Sigmoid colon (tissue), 7 donors: ENCODE measurements around the gene SLC35E1. TPM values are rescaled to one million over a fixed set of nuclear protein-coding genes. Genes with fewer than 3 reads are reported as not detected.

Source experiments
- DNase-seq: peaks from one replicate; pipeline ENCODE4 v3.0.0-alpha.2; 2019
- H3K27ac ChIP-seq, 4 donors: fragments of 200-600 bp; sonication (generic); one replicate each; pipeline ENCODE4 v1.5.1; 2016 to 2019; ENCODE audit warnings: mild to moderate bottlenecking in 1 of 4
- H3K27me3 ChIP-seq, 3 donors: fragments of 200-600 bp; sonication (generic); one replicate each; pipeline ENCODE4 v1.5.1; 2019; ENCODE audit warnings: mild to moderate bottlenecking in 1 of 3
- H3K36me3 ChIP-seq, 4 donors: fragments of 200-600 bp; sonication (generic); one replicate each; pipeline ENCODE4 v1.5.1; 2016 to 2019
- H3K4me1 ChIP-seq, 4 donors: fragments of 200-600 bp; sonication (generic); one replicate each; pipeline ENCODE4 v1.5.1; 2017 to 2019
- H3K4me3 ChIP-seq, 4 donors: fragments of 200-600 bp; sonication (generic); one replicate each; pipeline ENCODE4 v1.5.1; 2017 to 2019; ENCODE audit warnings: mild to moderate bottlenecking in 2 of 4, moderate library complexity in 1 of 4
- H3K9me3 ChIP-seq, 4 donors: fragments of 200-600 bp in 3 of 4; sonication (generic) in 3 of 4; one replicate each; pipeline versions ENCODE4 v1.5.1 to v1.6.1; 2013 to 2019
- EP300 ChIP-seq, 4 donors: sonication (generic); formaldehyde crosslinking; IDR thresholded peaks; one replicate each; pipeline ENCODE4 v1.6.1; 2017; ENCODE audit warnings: antibody characterized with exemption in 4 of 4
- POLR2A ChIP-seq, 2 donors: fragments of 450-650 bp; IDR thresholded peaks; one replicate each; pipeline ENCODE4 v1.6.1; 2016; ENCODE audit warnings: antibody characterized with exemption in 2 of 2, mild to moderate bottlenecking in 2 of 2, moderate library complexity in 2 of 2
- POLR2AphosphoS5 ChIP-seq, 4 donors: sonication (generic); formaldehyde crosslinking; IDR thresholded peaks; one replicate each; pipeline ENCODE4 v1.6.1; 2017; ENCODE audit warnings: antibody characterized with exemption in 4 of 4
- WGBS, 2 donors: extraction: QIAGEN DNeasy Blood & Tissue Kit; methylation state at CpG; one replicate each; pipeline ENCODE4 v1.1.7; 2013; 5-methylcytosine and 5-hydroxymethylcytosine counted together
- intact Hi-C: fragments of 100-400 bp; cut with DNase I; formaldehyde crosslinking; loops from one replicate; pipeline ENCODE4 v1.15.1; 2023
- polyA plus RNA-seq, 3 donors: library from polyadenylated mRNA; stranded (reverse); fragments of 200-250 nt; gene quantifications; one replicate each; pipeline ENCODE4 v1.2.3, GENCODE V29; 2013
- total RNA-seq, 4 donors: library from RNA; depleted of rRNA; stranded (reverse); fragments of >200 nt; gene quantifications; one replicate each; pipeline ENCODE4 v1.1.0, GENCODE V29; 2016
- TF ChIP-seq, protein P1 (sequence below), 4 experiments: fragments of 450-650 bp in 3 of 4; fragments of 200-600 bp in 1 of 4; IDR thresholded peaks; one replicate each; pipeline ENCODE4 v1.5.1; 2016 to 2019; ENCODE audit warnings: antibody characterized with exemption in 4 of 4, mild to moderate bottlenecking in 3 of 4, moderate library complexity in 2 of 4
- donor health status: healthy with polysubstance abuse.
- donor health status: Bipolar disorder and iron deficiency.
- donor health status: healthy.

Gene SLC35E1
- total and polyA plus RNA-seq, 7 donors = 9.7 to 27.4 (median 22.4) TPM

DNA sequence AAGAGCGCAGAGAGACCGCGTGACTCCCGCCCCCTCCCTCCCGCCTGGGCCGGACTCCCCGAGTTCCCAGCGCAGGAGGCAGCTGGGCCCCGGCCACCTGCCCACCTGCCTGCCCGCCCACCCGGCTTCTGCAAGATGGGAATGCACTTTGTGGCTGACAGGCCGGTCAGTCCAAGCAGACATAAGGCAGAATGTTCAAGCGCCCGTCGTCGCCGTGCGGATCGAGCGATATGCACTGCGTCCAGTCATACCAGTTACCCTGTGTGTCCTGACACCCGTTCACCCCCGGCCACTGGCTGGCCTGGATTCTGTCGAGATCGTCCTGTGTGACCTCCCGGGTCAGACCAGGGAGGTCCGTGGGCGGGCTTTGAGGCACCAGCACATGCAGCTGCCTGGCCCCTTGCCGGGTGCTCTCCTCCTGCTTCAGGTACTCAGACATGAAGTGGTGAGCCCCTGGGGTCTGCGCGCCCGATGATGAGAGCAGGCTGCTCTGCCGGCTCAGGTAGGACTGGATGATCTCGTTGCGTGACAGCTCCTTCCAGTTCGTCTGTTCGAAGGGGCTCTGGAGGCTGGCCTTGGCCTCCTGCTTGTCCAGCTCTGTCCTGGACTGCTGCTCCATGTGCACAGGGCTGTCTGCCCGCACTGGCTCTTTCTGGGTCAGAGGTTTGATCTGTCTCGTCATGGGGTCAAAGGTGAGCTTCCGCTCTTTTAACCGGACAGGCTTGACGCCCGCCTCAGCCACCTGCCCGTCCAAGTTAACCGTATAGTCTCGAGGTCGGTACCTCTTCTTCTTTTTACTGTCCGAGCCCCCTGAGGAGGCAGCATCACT lies 3.9 kb upstream of the SLC35E1 start:
- peaks cover 0 to 30% (median 27%) of the 10 kb centered on the region in 4 donors for H3K4me1 ChIP-seq
- TF ChIP-seq, protein P1, sequence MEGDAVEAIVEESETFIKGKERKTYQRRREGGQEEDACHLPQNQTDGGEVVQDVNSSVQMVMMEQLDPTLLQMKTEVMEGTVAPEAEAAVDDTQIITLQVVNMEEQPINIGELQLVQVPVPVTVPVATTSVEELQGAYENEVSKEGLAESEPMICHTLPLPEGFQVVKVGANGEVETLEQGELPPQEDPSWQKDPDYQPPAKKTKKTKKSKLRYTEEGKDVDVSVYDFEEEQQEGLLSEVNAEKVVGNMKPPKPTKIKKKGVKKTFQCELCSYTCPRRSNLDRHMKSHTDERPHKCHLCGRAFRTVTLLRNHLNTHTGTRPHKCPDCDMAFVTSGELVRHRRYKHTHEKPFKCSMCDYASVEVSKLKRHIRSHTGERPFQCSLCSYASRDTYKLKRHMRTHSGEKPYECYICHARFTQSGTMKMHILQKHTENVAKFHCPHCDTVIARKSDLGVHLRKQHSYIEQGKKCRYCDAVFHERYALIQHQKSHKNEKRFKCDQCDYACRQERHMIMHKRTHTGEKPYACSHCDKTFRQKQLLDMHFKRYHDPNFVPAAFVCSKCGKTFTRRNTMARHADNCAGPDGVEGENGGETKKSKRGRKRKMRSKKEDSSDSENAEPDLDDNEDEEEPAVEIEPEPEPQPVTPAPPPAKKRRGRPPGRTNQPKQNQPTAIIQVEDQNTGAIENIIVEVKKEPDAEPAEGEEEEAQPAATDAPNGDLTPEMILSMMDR (IDR thresholded peaks at IDR 0.05) = no peak
- TF ChIP-seq POLR2A (IDR thresholded peaks at IDR 0.05) = no peak
- no peak for TF ChIP-seq EP300 (IDR thresholded peaks at IDR 0.05)
- TF ChIP-seq POLR2AphosphoS5 (IDR thresholded peaks at IDR 0.05) = no peak
- H3K36me3 ChIP-seq = peaks cover 9 to 52% (median 24%) of the 10 kb centered on the region in 4 donors
- DNase-seq = no peak
- WGBS, 2 donors = 90 to 91% methylated on average over 48 of the region's 48 CpGs
- no peak overlapping the region for H3K4me3 ChIP-seq
- no peak overlapping the region for H3K27ac ChIP-seq
- intact Hi-C loops = no loop called here
- H3K9me3 ChIP-seq = no peaks in the 10 kb centered on the region
- no peaks in the 10 kb centered on the region for H3K27me3 ChIP-seq

GRCh38 chr19:16575282-16575681 lies 3.1 kb upstream of the SLC35E1 start:
- intact Hi-C loops = no loop called here
- H3K4me1 ChIP-seq = peaks cover 0 to 38% (median 34%) of the 10 kb centered on the region in 4 donors
- H3K27me3 ChIP-seq = no peaks in the 10 kb centered on the region
- no peak for DNase-seq
- H3K4me3 ChIP-seq = no peak overlapping the region
- H3K27ac ChIP-seq = no peak overlapping the region
- TF ChIP-seq, protein P1 (IDR thresholded peaks at IDR 0.05) = no peak
- no peak for TF ChIP-seq POLR2AphosphoS5 (IDR thresholded peaks at IDR 0.05)
- TF ChIP-seq POLR2A (IDR thresholded peaks at IDR 0.05) = no peak
- no peak for TF ChIP-seq EP300 (IDR thresholded peaks at IDR 0.05)
- H3K36me3 ChIP-seq = peaks cover 9 to 52% (median 24%) of the 10 kb centered on the region in 4 donors
- no peaks in the 10 kb centered on the region for H3K9me3 ChIP-seq
- 90 to 93% methylated on average over 2 of the region's 2 CpGs for WGBS, 2 donors

DNA sequence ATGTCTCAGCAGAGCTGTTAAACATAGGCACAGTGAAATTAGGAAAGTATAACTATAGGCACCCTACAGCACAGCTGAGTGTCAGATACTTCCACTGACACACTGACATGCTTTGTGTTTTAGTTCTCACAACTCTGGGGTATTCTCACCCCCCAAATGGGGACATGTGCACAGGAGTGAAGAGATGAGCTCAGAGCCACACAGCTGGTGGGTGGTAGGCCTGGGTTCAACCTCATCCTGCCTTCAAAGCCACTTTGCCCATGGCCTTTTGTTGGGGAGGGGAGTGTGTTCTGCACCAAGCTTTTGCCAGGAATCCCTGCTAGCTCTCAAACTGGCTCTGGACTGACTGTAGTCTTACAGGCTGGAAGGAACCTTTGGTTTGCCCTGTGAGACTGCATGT lies 1.7 kb upstream of the SLC35E1 start:
- Histone ChIP-seq H3K36me3 (peaks cover 9 to 40% (median 27%) of the 10 kb centered on the region in 4 donors), H3K4me3 (no peak overlapping the region)

DNA sequence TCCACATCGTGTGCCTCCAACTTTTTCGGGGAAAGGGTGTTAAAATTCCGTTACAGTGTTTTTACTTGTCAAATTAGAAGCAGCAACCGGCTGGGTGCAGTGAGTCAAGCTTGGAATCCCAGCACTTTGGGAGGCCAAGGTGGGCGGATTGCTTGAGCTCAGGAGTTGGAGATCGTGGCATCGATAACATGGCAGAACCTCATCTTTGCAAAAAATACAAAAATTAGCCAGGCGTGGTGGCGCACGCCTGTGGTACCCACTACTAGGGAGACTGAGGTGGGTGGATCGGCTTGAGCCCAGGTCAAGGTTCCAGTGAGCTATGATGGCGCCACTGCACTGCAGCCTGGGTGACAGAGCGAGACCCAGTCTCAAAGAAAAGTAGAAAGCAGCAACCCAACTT lies 1.1 kb upstream of the SLC35E1 start:
- H3K4me1 ChIP-seq = peaks cover 0 to 44% (median 37%) of the 10 kb centered on the region in 4 donors
- WGBS, 2 donors = 69 to 70% methylated on average over 13 of the region's 13 CpGs
- no peak for TF ChIP-seq EP300 (IDR thresholded peaks at IDR 0.05)
- TF ChIP-seq POLR2A (IDR thresholded peaks at IDR 0.05) = no peak
- TF ChIP-seq, protein P1 (IDR thresholded peaks at IDR 0.05) = no peak
- no peak for TF ChIP-seq POLR2AphosphoS5 (IDR thresholded peaks at IDR 0.05)
- intact Hi-C loops = loop anchor here (5.0 kb wide), 2 partner anchors 34 to 89 kb away; partner anchors contain the start of genes SMIM7 and TMEM38A
- H3K36me3 ChIP-seq = peaks cover 9 to 35% (median 27%) of the 10 kb centered on the region in 4 donors
- peak overlapping the region; percentile 83 to 92 (median 89) for H3K27ac ChIP-seq
- H3K27me3 ChIP-seq = no peaks in the 10 kb centered on the region
- DNase-seq = no peak
- H3K9me3 ChIP-seq = no peaks in the 10 kb centered on the region
- H3K4me3 ChIP-seq = peak overlapping the region; percentile 69 to 97 (median 92)

More for the DNA sequence above, 1.7 kb upstream of the SLC35E1 start:
- DNase-seq = no peak
- intact Hi-C loops = loop anchor here (5.0 kb wide), 2 partner anchors 33 to 88 kb away; partner anchors contain the start of genes SMIM7 and TMEM38A
- no peak for TF ChIP-seq EP300 (IDR thresholded peaks at IDR 0.05)
- TF ChIP-seq, protein P1 (IDR thresholded peaks at IDR 0.05) = no peak
- no peak for TF ChIP-seq POLR2AphosphoS5 (IDR thresholded peaks at IDR 0.05)
- no peak for TF ChIP-seq POLR2A (IDR thresholded peaks at IDR 0.05)
- no peaks in the 10 kb centered on the region for H3K27me3 ChIP-seq
- peaks cover 0 to 44% (median 37%) of the 10 kb centered on the region in 4 donors for H3K4me1 ChIP-seq
- H3K27ac ChIP-seq = no peak overlapping the region
- no peaks in the 10 kb centered on the region for H3K9me3 ChIP-seq
